ENCODE measurements around the gene NTPCR.

Gene NTPCR

DNA sequence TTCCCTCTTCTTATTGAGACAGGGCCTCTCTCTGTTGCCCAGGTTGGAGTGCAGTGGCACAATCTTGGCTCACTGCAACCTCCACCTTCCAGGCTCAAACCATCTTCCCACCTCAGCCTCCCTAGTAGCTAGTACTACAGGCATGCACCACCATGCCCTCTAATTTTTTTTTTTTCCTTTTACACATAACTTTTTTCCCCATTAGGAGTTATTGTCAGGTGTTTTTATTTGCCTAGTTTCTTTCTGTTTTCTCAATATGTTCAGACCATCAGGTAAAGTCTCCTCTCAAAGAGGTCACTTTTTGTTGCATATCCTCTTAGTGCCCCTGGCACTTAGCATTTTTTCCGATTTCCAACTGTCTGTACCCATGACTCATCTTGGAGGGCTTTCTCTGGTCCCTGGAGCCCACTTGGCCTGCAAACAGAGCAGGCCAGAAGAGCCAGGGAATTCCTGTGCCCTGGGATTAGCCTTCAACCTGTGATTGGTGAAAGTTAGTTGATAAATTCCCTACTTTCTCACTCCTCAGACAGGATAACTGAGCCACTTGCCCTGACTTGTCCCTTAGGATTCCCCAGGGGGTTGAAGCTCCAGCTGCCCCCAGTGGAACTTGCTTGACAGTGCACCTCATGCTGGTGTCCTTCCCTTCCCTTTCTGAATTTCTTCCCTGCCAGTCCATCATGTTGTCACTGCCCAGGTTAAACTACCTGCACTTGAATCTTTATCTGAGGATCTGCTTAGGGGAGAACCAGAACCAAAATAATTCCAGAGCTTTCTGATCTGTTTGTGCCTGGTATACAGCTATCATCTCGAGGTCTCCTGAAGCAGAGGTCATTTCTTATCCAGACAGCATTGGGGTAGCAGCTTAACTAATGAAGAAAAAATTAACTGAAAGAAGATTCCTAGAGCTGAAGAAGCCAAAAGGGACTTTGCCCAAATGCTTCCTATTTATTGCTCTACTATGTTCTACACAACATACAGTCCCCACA lies 2.4 kb downstream of the NTPCR start:
- Mint-ChIP-seq H3K4me1 (peaks cover 33% of the 10 kb centered on the region), H3K9me3 (no peaks in the 10 kb centered on the region), H3K36me3 (ENCODE audit: insufficient read depth) (peaks cover 25% of the 10 kb centered on the region), H3K27ac (ENCODE audit: low read depth) (no peak overlapping the region), H3K4me3 (peak overlapping the region; percentile 50), H3K27me3 (no peaks in the 10 kb centered on the region)
- DNase-seq (ENCODE audit: low spot score in 2 of 2), result no peak
- ATAC-seq (replicated peaks; ENCODE audit: extremely low read depth, poor library complexity, severe bottlenecking), result no peak

DNA sequence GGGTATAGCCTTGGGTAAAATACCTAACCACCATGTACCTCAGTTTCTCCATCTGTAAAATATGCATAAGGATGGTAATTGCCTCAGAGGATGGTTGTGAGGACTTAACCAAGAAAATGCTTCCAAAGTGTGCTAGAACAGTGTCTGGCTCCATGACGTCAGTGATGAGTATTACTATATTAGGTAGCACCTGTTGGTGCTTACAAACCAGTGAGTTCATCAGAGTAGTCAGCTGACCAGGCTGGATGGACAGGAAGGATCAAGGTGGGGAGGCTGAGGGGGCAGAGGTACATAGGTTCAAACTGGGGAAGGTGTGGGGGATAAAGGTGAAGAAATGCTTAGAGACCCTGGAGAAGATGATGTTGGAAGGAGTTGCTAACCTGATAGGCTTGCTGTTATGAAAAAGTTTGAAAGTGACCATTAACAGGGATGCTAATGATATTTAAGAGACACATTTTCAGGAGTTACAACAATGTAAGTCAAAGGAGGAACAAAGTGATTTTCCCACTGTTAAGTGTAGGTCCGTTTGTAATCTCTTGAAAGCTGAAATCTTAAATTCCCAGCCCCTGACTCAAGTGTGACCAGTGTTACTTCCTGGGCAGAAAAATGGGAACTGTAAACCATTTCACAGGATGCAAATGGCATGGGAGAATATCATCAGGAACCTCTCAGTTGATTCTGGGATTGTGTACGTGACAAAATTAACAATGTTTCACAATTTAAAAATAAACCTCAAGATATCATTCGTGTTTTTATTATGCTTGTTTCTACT lies 4.4 kb downstream of the NTPCR start:
- Mint-ChIP-seq H3K4me1 (peaks cover 31% of the 10 kb centered on the region), H3K27me3 (no peaks in the 10 kb centered on the region), H3K4me3 (no peak overlapping the region), H3K27ac (ENCODE audit: low read depth) (no peak overlapping the region), H3K9me3 (peaks cover 5% of the 10 kb centered on the region), H3K36me3 (ENCODE audit: insufficient read depth) (peaks cover 32% of the 10 kb centered on the region)
- ATAC-seq (replicated peaks; ENCODE audit: extremely low read depth, poor library complexity, severe bottlenecking) (no peak), DNase-seq (ENCODE audit: low spot score in 2 of 2) (no peak)

GRCh38 chr1:232956081-232956480 lies 5.7 kb downstream of the NTPCR start:
- Mint-ChIP-seq H3K9me3 (peaks cover 5% of the 10 kb centered on the region), H3K27ac (ENCODE audit: low read depth) (no peak overlapping the region), H3K4me3 (no peak overlapping the region), H3K4me1 (peaks cover 22% of the 10 kb centered on the region), H3K27me3 (no peaks in the 10 kb centered on the region), H3K36me3 (ENCODE audit: insufficient read depth) (peaks cover 28% of the 10 kb centered on the region)
- no peak for ATAC-seq (replicated peaks; ENCODE audit: extremely low read depth, poor library complexity, severe bottlenecking)
- DNase-seq (ENCODE audit: low spot score in 2 of 2), result no peak

DNA sequence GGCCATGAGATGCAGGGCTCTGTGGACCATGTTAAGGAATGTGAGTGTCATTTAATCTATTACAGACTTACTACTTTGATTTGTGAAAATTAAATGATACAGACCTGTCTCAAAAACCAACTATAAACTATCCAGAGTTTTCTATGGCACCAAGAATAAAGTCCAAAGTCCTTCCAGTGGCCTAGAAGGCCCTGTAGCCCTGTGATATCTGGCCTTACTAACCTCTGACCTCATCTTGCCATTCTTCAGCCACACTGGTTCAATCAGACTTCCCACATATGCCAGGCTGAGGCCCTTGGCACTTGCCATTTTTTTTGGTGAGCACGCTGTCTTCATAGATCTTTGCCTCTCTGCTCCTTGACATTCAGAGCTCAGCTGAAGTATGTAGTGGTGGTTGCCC lies 7.7 kb downstream of the NTPCR start:
- peaks cover 5% of the 10 kb centered on the region for H3K9me3 Mint-ChIP-seq
- H3K27ac Mint-ChIP-seq (ENCODE audit: low read depth), result no peak overlapping the region
- no peaks in the 10 kb centered on the region for H3K27me3 Mint-ChIP-seq

GRCh38 chr1:232962761-232963745 lies 12.6 kb downstream of the NTPCR start:
- no peak overlapping the region for H3K4me3 Mint-ChIP-seq
- no peak for DNase-seq (ENCODE audit: low spot score in 2 of 2)
- no peak for ATAC-seq (replicated peaks; ENCODE audit: extremely low read depth, poor library complexity, severe bottlenecking)

More for the DNA sequence above, 7.7 kb downstream of the NTPCR start:
- Mint-ChIP-seq H3K4me3 (no peak overlapping the region), H3K36me3 (ENCODE audit: insufficient read depth) (peaks cover 29% of the 10 kb centered on the region), H3K4me1 (peaks cover 2% of the 10 kb centered on the region)
- DNase-seq (ENCODE audit: low spot score in 2 of 2) (no peak), ATAC-seq (replicated peaks; ENCODE audit: extremely low read depth, poor library complexity, severe bottlenecking) (no peak)

DNA sequence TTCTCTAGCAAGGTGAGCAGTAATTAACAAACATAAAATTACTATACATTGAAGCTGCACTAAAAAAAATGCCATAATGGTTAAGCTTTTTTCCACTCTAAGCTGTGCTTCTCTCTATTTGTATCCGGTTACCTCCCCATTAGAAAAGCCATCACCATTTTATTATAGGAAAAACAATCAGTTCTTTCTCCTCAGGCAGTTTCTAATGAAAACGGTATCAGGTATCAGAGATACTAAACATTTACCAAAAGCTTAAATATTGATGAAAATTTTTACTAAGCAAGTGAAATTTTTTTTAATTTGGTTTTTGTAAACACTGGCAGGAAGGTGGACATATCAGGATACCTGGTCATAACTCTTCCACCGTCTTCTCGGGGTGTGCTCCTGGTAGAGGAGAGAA lies 14.2 kb downstream of the NTPCR start:
- no peaks in the 10 kb centered on the region for H3K9me3 Mint-ChIP-seq
- ATAC-seq (replicated peaks; ENCODE audit: extremely low read depth, poor library complexity, severe bottlenecking), result no peak
- no peak overlapping the region for H3K4me3 Mint-ChIP-seq
- no peak overlapping the region for H3K27ac Mint-ChIP-seq (ENCODE audit: low read depth)
- H3K27me3 Mint-ChIP-seq, result no peaks in the 10 kb centered on the region
- no peak for DNase-seq (ENCODE audit: low spot score in 2 of 2)
- peaks cover 30% of the 10 kb centered on the region for H3K36me3 Mint-ChIP-seq (ENCODE audit: insufficient read depth)
- H3K4me1 Mint-ChIP-seq, result peaks cover 15% of the 10 kb centered on the region

More at GRCh38 chr1:232962761-232963745, 12.6 kb downstream of the NTPCR start:
- Mint-ChIP-seq H3K4me1 (peaks cover 5% of the 10 kb centered on the region), H3K27me3 (no peaks in the 10 kb centered on the region), H3K36me3 (ENCODE audit: insufficient read depth) (peaks cover 30% of the 10 kb centered on the region), H3K9me3 (peaks cover 5% of the 10 kb centered on the region), H3K27ac (ENCODE audit: low read depth) (peak overlapping the region; percentile 1)

DNA sequence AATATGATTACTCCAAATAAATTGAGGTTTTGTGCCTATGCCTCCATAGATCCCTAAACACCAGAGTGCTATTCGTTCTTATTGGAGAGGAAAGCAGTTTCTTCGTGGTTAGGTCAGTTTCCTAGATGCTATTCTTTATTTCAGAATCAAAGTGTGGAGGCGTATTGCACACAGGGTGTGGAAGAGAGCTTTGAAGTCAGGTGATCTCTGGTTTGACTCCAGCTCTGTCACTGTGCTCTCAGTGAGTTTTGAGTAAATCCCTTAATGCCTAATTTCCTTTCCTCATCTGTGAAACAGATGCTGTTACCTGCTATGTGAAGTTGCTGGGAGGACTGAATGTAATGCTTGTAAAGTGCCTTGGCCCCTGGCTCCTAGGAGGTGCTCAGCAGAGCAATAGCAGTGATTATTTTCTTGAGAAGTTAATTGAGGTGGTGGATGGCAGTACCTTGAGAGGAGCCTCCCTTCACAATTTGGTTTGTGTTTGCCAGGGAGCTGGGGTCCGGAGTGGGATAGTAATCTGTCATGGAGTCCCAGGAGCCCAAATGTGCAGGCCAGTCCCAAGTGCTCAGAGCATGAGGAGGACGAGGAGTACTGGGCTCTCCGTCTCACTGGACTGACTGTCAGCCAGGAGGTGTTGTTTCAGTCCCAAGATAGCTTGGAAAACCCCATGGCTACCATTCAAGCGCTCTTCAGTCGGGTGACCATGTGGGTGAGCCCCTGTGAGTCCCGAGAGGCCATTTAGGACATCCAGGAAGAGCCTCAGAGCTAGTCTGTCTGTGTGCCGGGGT lies 14.9 kb downstream of the NTPCR start:
- Mint-ChIP-seq H3K9me3 (no peaks in the 10 kb centered on the region), H3K27ac (ENCODE audit: low read depth) (no peak overlapping the region), H3K27me3 (no peaks in the 10 kb centered on the region), H3K36me3 (ENCODE audit: insufficient read depth) (peaks cover 27% of the 10 kb centered on the region), H3K4me3 (no peak overlapping the region), H3K4me1 (peaks cover 15% of the 10 kb centered on the region)
- DNase-seq (ENCODE audit: low spot score in 2 of 2), result no peak
- no peak for ATAC-seq (replicated peaks; ENCODE audit: extremely low read depth, poor library complexity, severe bottlenecking)

DNA sequence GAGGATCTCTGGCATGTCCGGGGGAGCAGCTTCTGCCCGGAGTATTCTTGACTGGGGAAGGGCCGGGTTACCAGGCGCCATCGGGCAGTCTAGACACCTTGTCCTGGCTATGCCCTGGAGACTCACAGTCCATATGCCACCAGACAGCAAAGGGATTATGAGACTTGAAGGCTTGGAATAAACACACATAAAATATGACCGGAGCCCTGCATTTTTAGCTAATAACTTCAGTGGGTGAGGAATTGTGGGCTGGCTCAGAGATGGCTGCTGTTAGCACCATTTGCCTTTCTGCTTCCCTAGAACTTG lies 15.5 kb downstream of the NTPCR start:
- ATAC-seq (replicated peaks; ENCODE audit: extremely low read depth, poor library complexity, severe bottlenecking) (no peak), DNase-seq (ENCODE audit: low spot score in 2 of 2) (no peak)
- Mint-ChIP-seq H3K36me3 (ENCODE audit: insufficient read depth) (peaks cover 23% of the 10 kb centered on the region), H3K27ac (ENCODE audit: low read depth) (no peak overlapping the region), H3K9me3 (no peaks in the 10 kb centered on the region), H3K4me3 (no peak overlapping the region), H3K27me3 (no peaks in the 10 kb centered on the region), H3K4me1 (peaks cover 15% of the 10 kb centered on the region)

DNA sequence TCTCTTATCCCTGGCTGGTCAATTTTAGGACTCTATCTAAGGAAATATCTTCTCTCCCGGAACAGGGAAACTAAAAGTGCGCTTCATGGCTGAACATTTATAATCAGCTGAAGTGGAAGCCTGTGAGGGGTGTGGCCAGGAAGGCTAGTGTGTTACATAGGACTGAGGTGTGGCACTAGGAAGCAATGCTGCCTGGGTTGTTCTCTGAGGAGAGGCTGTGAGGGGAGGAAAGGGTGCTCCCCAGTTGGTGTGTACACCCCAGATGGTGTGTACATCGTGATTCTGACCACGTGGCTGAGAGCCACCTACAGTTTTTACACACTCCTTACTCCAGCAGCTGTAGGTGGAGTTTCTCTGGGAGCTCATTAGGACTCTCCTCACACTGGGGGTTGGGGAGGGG lies 16.3 kb downstream of the NTPCR start:
- peaks cover 27% of the 10 kb centered on the region for H3K36me3 Mint-ChIP-seq (ENCODE audit: insufficient read depth)
- H3K9me3 Mint-ChIP-seq, result no peaks in the 10 kb centered on the region
- H3K27me3 Mint-ChIP-seq, result no peaks in the 10 kb centered on the region
- ATAC-seq (replicated peaks; ENCODE audit: extremely low read depth, poor library complexity, severe bottlenecking), result no peak
- no peak overlapping the region for H3K4me3 Mint-ChIP-seq
- DNase-seq (ENCODE audit: low spot score in 2 of 2), result no peak
- H3K27ac Mint-ChIP-seq (ENCODE audit: low read depth), result no peak overlapping the region
- peaks cover 15% of the 10 kb centered on the region for H3K4me1 Mint-ChIP-seq

GRCh38 chr1:232968391-232968790 lies 18.0 kb downstream of the NTPCR start:
- no peak overlapping the region for H3K4me3 Mint-ChIP-seq
- no peak for ATAC-seq (replicated peaks; ENCODE audit: extremely low read depth, poor library complexity, severe bottlenecking)
- H3K36me3 Mint-ChIP-seq (ENCODE audit: insufficient read depth), result peaks cover 34% of the 10 kb centered on the region
- H3K4me1 Mint-ChIP-seq, result peaks cover 15% of the 10 kb centered on the region
- DNase-seq (ENCODE audit: low spot score in 2 of 2), result no peak
- no peak overlapping the region for H3K27ac Mint-ChIP-seq (ENCODE audit: low read depth)
- peaks cover 9% of the 10 kb centered on the region for H3K9me3 Mint-ChIP-seq
- no peaks in the 10 kb centered on the region for H3K27me3 Mint-ChIP-seq

- no peak overlapping the region for H3K4me3 Mint-ChIP-seq
- H3K36me3 Mint-ChIP-seq (ENCODE audit: insufficient read depth), result peaks cover 31% of the 10 kb centered on the region
- no peaks in the 10 kb centered on the region for H3K27me3 Mint-ChIP-seq
- peaks cover 12% of the 10 kb centered on the region for H3K9me3 Mint-ChIP-seq
- no peak overlapping the region for H3K27ac Mint-ChIP-seq (ENCODE audit: low read depth)
- H3K4me1 Mint-ChIP-seq, result peaks cover 15% of the 10 kb centered on the region
- peak; percentile 19 for ATAC-seq (replicated peaks; ENCODE audit: extremely low read depth, poor library complexity, severe bottlenecking)
- DNase-seq (ENCODE audit: low spot score in 2 of 2), result no peak
Observed at GRCh38 chr1:232968965-232969364, 18.6 kb downstream of the NTPCR start.
